OCI-LY7 (cell line): ENCODE measurements around the gene POP4.

Experiments used
- EZH2phosphoT487 ChIP-seq: fragments of 200-600 bp; sonication (generic); IDR thresholded peaks from 2 replicates; pipeline ENCODE4 v1.6.1; 2018; ENCODE audit warnings: low read depth, borderline replicate concordance, mild to moderate bottlenecking, mixed run types, antibody characterized with exemption, low read length, moderate library complexity, mixed read lengths
- TF ChIP-seq, protein P1 (sequence below): fragments of 200-600 bp; sonication (generic); conservative IDR thresholded peaks from 2 replicates; pipeline ENCODE4 v1.5.1; 2014; ENCODE audit warnings: mild to moderate bottlenecking, antibody characterized with exemption, low read length, moderate library complexity, mixed read lengths

DNA sequence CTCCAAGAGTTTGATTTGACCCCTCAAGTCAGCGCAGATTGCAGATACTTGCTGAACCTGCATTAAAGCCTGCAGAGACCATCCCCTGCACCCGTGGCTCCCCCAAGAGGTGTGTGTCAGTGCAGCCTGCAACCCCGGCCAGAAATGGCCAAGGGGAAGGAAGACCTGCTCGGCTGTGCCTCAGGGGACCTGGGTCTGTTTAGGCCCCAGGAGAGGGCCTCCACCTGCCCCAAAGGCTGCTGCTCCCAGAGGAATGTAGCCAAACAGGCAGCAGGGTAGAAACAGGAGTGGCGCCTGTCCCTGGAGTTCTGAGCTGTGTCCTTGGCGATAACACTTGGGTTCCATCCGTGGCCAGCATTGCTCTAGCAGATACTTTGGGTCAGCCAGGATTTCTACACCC, 8.0 kb downstream of the POP4 start:
- TF ChIP-seq, protein P1, sequence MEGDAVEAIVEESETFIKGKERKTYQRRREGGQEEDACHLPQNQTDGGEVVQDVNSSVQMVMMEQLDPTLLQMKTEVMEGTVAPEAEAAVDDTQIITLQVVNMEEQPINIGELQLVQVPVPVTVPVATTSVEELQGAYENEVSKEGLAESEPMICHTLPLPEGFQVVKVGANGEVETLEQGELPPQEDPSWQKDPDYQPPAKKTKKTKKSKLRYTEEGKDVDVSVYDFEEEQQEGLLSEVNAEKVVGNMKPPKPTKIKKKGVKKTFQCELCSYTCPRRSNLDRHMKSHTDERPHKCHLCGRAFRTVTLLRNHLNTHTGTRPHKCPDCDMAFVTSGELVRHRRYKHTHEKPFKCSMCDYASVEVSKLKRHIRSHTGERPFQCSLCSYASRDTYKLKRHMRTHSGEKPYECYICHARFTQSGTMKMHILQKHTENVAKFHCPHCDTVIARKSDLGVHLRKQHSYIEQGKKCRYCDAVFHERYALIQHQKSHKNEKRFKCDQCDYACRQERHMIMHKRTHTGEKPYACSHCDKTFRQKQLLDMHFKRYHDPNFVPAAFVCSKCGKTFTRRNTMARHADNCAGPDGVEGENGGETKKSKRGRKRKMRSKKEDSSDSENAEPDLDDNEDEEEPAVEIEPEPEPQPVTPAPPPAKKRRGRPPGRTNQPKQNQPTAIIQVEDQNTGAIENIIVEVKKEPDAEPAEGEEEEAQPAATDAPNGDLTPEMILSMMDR, result no peak
- TF ChIP-seq EZH2phosphoT487, result no peak
